ENCODE results near the gene ZNF446. TPM values are rescaled to one million over a fixed set of nuclear protein-coding genes. Genes with fewer than 3 reads are reported as not detected.
A peak's percentile ranks its signal among the peaks of the same experiment; 100 is the strongest.

The ZNF446 gene
- total and polyA plus RNA-seq, 2 donors (not counting 1 experiment from before 2014, with no cell fraction given), result 15.0 to 18.9 TPM

GRCh38 chr19:58519355-58520256 is 43.5 kb downstream of the ZNF446 start, which contains the start of gene ZBTB45:
ZBTB45 (minus strand) TSS chr19:58519810; CDS start chr19:58517673, 2,137 bp downstream.
- peak; percentile 84 for ATAC-seq (ENCODE audit: low read depth)
- Histone ChIP-seq H3K4me3 (ENCODE audit: control extremely low read depth in 1 of 5, extremely low read depth in 1 of 5, insufficient read depth in 1 of 5, low read depth in 2 of 5, low read length in 4 of 5) (peak within 1 kb of the TSS; percentile 64 to 78 (median 71)), H3K79me2 (ENCODE audit: control insufficient read depth, insufficient read depth, low read length) (peaks cover 43% of the 10 kb centered on the region), H3K9ac (ENCODE audit: low read length) (peak within 1 kb of the TSS; percentile 81), H3K4me2 (replicated peaks; ENCODE audit: low read depth, low read length, poor library complexity, severe bottlenecking) (peak within 1 kb of the TSS; percentile 93), H3K4me1 (ENCODE audit: control insufficient read depth in 2 of 2, insufficient read depth in 2 of 2, low read length in 2 of 2) (peaks cover 18 to 28% of the 10 kb centered on the region in 2 donors), H2AFZ (ENCODE audit: insufficient read depth, low read depth, low read length, poor library complexity, severe bottlenecking) (peak within 1 kb of the TSS; percentile 79), H4K20me1 (ENCODE audit: control insufficient read depth, insufficient read depth, low read length, poor library complexity, severe bottlenecking) (peaks cover 41% of the 10 kb centered on the region), H3K27ac (ENCODE audit: low read length in 2 of 2) (peak within 1 kb of the TSS; percentile 76 to 96), H3K27me3 (replicated peaks in 1 of 4; ENCODE audit: control extremely low read depth in 1 of 4, control insufficient read depth in 3 of 4, insufficient read depth in 4 of 4, low read length in 3 of 4) (no peaks in the 10 kb centered on the region), H3K9me3 (ENCODE audit: control extremely low read depth in 1 of 3, control insufficient read depth in 2 of 3, insufficient read depth in 1 of 3, low read length in 2 of 3) (no peaks in the 10 kb centered on the region), H3K36me3 (replicated peaks in 1 of 2; ENCODE audit: control extremely low read depth in 1 of 2, control insufficient read depth in 1 of 2, extremely low read depth in 1 of 2, insufficient read depth in 2 of 2, low read length in 1 of 2) (peaks cover 0 to 12% of the 10 kb centered on the region in 2 experiments)
- ChIA-PET POLR2A (interaction anchor here (0.6 to 3.3 kb wide), 22 partner anchors 20 to 530 kb away, joined by 3 to 30 read pairs (median 5); partner anchors contain the start of genes CHMP2A, MZF1, TRIM28 and UBE2M), CTCF (interaction anchor here (0.6 to 4.9 kb wide), 31 partner anchors 9 to 792 kb away, joined by 3 to 72 read pairs (median 4); partner anchors contain the start of genes CHMP2A, MZF1, TRIM28 and ZNF497)
- peak within 1 kb of the TSS; percentile 99 for H3K27ac Mint-ChIP-seq
- TF ChIP-seq EZH2 (IDR thresholded peaks at IDR 0.05; ENCODE audit: borderline replicate concordance, insufficient read depth, low read depth, low read length, poor library complexity, severe bottlenecking), result no peak
- TF ChIP-seq, protein P1, sequence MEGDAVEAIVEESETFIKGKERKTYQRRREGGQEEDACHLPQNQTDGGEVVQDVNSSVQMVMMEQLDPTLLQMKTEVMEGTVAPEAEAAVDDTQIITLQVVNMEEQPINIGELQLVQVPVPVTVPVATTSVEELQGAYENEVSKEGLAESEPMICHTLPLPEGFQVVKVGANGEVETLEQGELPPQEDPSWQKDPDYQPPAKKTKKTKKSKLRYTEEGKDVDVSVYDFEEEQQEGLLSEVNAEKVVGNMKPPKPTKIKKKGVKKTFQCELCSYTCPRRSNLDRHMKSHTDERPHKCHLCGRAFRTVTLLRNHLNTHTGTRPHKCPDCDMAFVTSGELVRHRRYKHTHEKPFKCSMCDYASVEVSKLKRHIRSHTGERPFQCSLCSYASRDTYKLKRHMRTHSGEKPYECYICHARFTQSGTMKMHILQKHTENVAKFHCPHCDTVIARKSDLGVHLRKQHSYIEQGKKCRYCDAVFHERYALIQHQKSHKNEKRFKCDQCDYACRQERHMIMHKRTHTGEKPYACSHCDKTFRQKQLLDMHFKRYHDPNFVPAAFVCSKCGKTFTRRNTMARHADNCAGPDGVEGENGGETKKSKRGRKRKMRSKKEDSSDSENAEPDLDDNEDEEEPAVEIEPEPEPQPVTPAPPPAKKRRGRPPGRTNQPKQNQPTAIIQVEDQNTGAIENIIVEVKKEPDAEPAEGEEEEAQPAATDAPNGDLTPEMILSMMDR (IDR thresholded peaks at IDR 0.05), result peak; percentile 72
- H3K4me3 Mint-ChIP-seq, result peak within 1 kb of the TSS; percentile 98
- WGBS (ENCODE audit: insufficient coverage), result under 1% methylated on average over 87 of the region's 87 CpGs
- no peaks in the 10 kb centered on the region for H3K27me3 Mint-ChIP-seq
- H3K9me3 Mint-ChIP-seq (ENCODE audit: insufficient read depth), result no peaks in the 10 kb centered on the region
- DNase-seq, result peak; percentile 96
- H3K4me1 Mint-ChIP-seq, result peaks cover 42% of the 10 kb centered on the region
- intact Hi-C loops (cut with micrococcal nuclease), result loop anchor here (1.0 to 2.0 kb wide), 7 partner anchors 20 to 192 kb away; partner anchors contain the start of genes CHMP2A, TRIM28, ZNF132 and ZNF837
